Neural cell (in vitro differentiated cells): Measurements from ENCODE around the gene TUBGCP2.

Experiments used
- CTCF ChIP-seq: fragments of 450-650 bp; IDR thresholded peaks from 2 replicates; pipeline ENCODE4 v1.5.1; 2014; ENCODE audit warnings: antibody characterized with exemption, mild to moderate bottlenecking, moderate library complexity; ENCODE audit not compliant: poor library complexity, severe bottlenecking
- EZH2 ChIP-seq: fragments of 200-600, 300-800 bp; shearing (Covaris generic), sonication (generic); IDR thresholded peaks from 2 replicates; pipeline ENCODE4 v1.6.1; 2014; ENCODE audit warnings: antibody characterized with exemption, low read length, borderline replicate concordance, mild to moderate bottlenecking; ENCODE audit not compliant: insufficient read depth, poor library complexity, severe bottlenecking
- POLR2AphosphoS5 ChIP-seq: IDR thresholded peaks from 2 replicates; pipeline ENCODE4 v1.6.1; 2012
- SMC3 ChIP-seq: fragments of 450-650 bp; conservative IDR thresholded peaks from 2 replicates; pipeline ENCODE4 v1.6.1; 2014; ENCODE audit warnings: antibody characterized with exemption, mild to moderate bottlenecking, moderate library complexity; ENCODE audit not compliant: poor library complexity
- TAF1 ChIP-seq: IDR thresholded peaks from 2 replicates; pipeline ENCODE4 v1.6.1; 2012; ENCODE audit warnings: low read depth
- TF ChIP-seq, protein P1 (sequence below): IDR thresholded peaks from 2 replicates; pipeline ENCODE4 v1.6.1; 2012; ENCODE audit warnings: borderline replicate concordance

DNA sequence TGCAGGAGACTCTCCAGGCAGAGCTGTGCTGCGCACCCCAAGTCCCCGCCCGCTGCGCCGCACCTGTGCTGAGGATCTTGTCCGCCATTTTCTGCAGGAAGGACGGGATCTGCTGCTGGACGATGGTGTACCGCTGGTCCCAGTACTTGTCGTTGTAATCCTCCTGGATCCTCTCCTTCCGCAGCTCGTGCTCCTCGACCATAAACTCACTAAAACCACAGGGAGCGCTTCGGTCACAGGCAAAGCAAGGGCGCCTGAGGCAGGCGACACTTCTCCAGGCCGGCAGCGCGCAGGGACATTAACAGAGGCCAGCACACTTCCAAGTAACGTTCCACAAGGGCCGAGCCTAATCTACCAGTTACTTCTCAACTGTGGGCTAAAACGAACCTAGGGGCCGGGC, 18.9 kb downstream of the TUBGCP2 start:
- TF ChIP-seq SMC3: no peak
- TF ChIP-seq TAF1: no peak
- TF ChIP-seq, protein P1, sequence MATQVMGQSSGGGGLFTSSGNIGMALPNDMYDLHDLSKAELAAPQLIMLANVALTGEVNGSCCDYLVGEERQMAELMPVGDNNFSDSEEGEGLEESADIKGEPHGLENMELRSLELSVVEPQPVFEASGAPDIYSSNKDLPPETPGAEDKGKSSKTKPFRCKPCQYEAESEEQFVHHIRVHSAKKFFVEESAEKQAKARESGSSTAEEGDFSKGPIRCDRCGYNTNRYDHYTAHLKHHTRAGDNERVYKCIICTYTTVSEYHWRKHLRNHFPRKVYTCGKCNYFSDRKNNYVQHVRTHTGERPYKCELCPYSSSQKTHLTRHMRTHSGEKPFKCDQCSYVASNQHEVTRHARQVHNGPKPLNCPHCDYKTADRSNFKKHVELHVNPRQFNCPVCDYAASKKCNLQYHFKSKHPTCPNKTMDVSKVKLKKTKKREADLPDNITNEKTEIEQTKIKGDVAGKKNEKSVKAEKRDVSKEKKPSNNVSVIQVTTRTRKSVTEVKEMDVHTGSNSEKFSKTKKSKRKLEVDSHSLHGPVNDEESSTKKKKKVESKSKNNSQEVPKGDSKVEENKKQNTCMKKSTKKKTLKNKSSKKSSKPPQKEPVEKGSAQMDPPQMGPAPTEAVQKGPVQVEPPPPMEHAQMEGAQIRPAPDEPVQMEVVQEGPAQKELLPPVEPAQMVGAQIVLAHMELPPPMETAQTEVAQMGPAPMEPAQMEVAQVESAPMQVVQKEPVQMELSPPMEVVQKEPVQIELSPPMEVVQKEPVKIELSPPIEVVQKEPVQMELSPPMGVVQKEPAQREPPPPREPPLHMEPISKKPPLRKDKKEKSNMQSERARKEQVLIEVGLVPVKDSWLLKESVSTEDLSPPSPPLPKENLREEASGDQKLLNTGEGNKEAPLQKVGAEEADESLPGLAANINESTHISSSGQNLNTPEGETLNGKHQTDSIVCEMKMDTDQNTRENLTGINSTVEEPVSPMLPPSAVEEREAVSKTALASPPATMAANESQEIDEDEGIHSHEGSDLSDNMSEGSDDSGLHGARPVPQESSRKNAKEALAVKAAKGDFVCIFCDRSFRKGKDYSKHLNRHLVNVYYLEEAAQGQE: no peak
- TF ChIP-seq EZH2: no peak
- TF ChIP-seq CTCF: no peak
- no peak for TF ChIP-seq POLR2AphosphoS5
